Right lobe of liver (tissue), 4 donors: ENCODE data around the gene GRM8.

Experiments
- CTCF ChIP-seq, 4 donors: fragments of 200-600 bp in 3 of 4; fragments of 450-650 bp in 1 of 4; IDR thresholded peaks; one replicate each; pipeline versions ENCODE4 v1.5.1 to v1.8.0; 2016 to 2022; ENCODE audit warnings: antibody characterized with exemption in 4 of 4, mild to moderate bottlenecking in 2 of 4
- POLR2A ChIP-seq: fragments of 450-650 bp; IDR thresholded peaks from one replicate; pipeline ENCODE4 v1.6.1; 2017; ENCODE audit warnings: antibody characterized with exemption, mild to moderate bottlenecking
- donor health status: DM: no; HTN: no; CAD: no.
- donor health status: DM: no; HTN: no; CAD: no.
- donor health status: DM: no; HTN: yes; CAD: no.

GRCh38 chr7:126820925-126821324, 431.8 kb downstream of the GRM8 start:
- TF ChIP-seq CTCF (IDR thresholded peaks at IDR 0.05) (no peak), POLR2A (no peak)
